HEK293T (cell line): Measurements from ENCODE around the gene RPS2.

Experiments
- FOXK2 ChIP-seq: fragments of 450-650 bp; IDR thresholded peaks from 2 replicates; pipeline ENCODE4 v1.6.1; 2016; ENCODE audit warnings: mild to moderate bottlenecking
- NFRKB ChIP-seq: fragments of 450-650 bp; IDR thresholded peaks from 2 replicates; pipeline ENCODE4 v1.6.1; 2016; ENCODE audit warnings: mild to moderate bottlenecking, moderate library complexity
- SP1 ChIP-seq: fragments of 450-650 bp; IDR thresholded peaks from 2 replicates; pipeline ENCODE4 v1.6.1; 2017
- TARDBP ChIP-seq: fragments of 450-650 bp; IDR thresholded peaks from 2 replicates; pipeline ENCODE4 v1.6.1; 2016

DNA sequence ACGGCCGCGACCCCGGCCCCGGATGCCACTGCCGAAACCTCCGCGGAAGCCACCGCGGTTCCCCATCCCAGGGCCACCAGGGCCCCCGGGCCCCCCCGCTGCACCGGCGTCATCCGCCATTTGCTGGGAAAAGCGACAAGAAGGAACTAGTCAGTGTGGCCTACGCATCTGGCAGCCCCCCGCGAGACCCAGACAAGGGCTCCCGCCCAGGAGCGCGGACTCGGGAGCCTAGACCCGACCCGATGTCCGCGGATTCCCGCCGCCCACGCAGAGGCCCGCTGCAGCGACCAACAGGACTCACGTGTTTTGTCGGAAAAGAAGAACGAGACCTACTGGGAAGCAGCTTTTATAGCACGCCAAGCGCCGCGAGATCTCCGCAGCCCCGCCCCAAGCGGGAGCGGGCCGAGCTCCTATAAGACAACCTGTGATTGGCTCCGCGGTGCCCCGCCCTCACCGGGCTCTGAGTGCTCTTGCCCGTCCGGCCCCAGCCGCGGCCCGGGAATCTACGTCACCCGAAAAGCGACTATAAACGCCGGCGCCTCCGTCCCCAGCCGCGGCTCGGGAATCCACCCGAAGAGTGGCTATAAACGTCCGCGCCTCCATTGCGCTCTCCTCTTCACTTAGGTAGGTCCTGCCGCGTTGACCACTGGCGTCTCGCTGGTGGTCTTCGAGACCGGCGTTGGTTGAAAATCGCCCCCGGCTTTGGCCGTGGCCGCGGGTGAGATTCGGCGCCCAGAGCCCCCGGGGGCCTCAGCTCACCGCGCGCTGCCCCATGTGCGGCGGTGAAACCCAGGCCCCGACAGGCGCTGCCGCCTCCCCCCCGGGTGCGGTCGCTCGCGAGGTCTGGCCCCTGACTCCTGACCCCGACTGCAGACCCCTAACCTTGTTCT, at the start of gene RPS2:
- TF ChIP-seq FOXK2 (no peak), TARDBP (no peak), NFRKB (peak; percentile 73), SP1 (no peak)
